Lower lobe of right lung (tissue), 2 donors: ENCODE results near the gene ZNF451. TPM values are rescaled to one million over a fixed set of nuclear protein-coding genes. Genes with fewer than 3 reads are reported as not detected.
A peak's percentile ranks its signal among the peaks of the same experiment; 100 is the strongest.

Experiments used
- ATAC-seq, 2 donors: fragments of 200-7000 bp; cut with Tn5 transposase; one replicate each; pipeline ENCODE4 v1.9.1; 2020 to 2022; ENCODE audit warnings: mild to moderate bottlenecking in 2 of 2, moderate library complexity in 2 of 2
- DNase-seq: peaks from one replicate; pipeline ENCODE4 v3.0.0-alpha.2; 2020
- H3K27ac ChIP-seq: fragments of 200-600 bp; one replicate; pipeline ENCODE4 v1.8.0; 2022
- H3K27me3 ChIP-seq: fragments of 200-600 bp; one replicate; pipeline ENCODE4 v1.8.0; 2022; ENCODE audit warnings: low read depth
- H3K36me3 ChIP-seq: fragments of 200-600 bp; one replicate; pipeline ENCODE4 v1.8.0; 2022; ENCODE audit warnings: mild to moderate bottlenecking
- H3K4me1 ChIP-seq: fragments of 200-600 bp; one replicate; pipeline ENCODE4 v1.8.0; 2022
- H3K4me3 ChIP-seq: fragments of 200-600 bp; one replicate; pipeline ENCODE4 v1.8.0; 2022; ENCODE audit warnings: mild to moderate bottlenecking
- H3K9me3 ChIP-seq: fragments of 200-600 bp; one replicate; pipeline ENCODE4 v1.8.0; 2022
- CTCF ChIP-seq: fragments of 200-600 bp; IDR thresholded peaks from one replicate; pipeline ENCODE4 v1.8.0; 2022; ENCODE audit warnings: antibody characterized with exemption, mild to moderate bottlenecking
- intact Hi-C: fragments of 100-400 bp; cut with DNase I; formaldehyde crosslinking; loops from one replicate; pipeline ENCODE4 v1.11.0; 2022
- total RNA-seq: library from RNA; stranded (reverse); fragmentation: NEBNext Ultra II Directional; extraction: Animal tissue kit (Norgen Biotek cat#: 25700); gene quantifications from one replicate; pipeline ENCODE4 v1.2.1, GENCODE V29; 2021
- donor health status: DM: no; HTN: yes; CAD: no; lungs with severe emphysema.

ZNF451 gene
- total RNA-seq, 1 donor from 2014 or later = 56.9 TPM

GRCh38 chr6:57173056-57173885, 83.3 kb downstream of the ZNF451 start:
- no peak for TF ChIP-seq CTCF
- ATAC-seq (peak; percentile 32 to 44), DNase-seq (no peak)
- Histone ChIP-seq H3K27ac (peak overlapping the region; percentile 76), H3K36me3 (no peaks in the 10 kb centered on the region), H3K4me3 (peak overlapping the region; percentile 61), H3K4me1 (peaks cover 17% of the 10 kb centered on the region), H3K27me3 (no peaks in the 10 kb centered on the region), H3K9me3 (no peaks in the 10 kb centered on the region)
- intact Hi-C loops = no loop called here

GRCh38 chr6:57173886-57174510, 84.0 kb downstream of the ZNF451 start:
- H3K27ac ChIP-seq = peak overlapping the region; percentile 16
- H3K4me1 ChIP-seq = peaks cover 17% of the 10 kb centered on the region
- H3K4me3 ChIP-seq = peak overlapping the region; percentile 61
- TF ChIP-seq CTCF = no peak
- intact Hi-C loops = no loop called here
- no peaks in the 10 kb centered on the region for H3K36me3 ChIP-seq
- ATAC-seq (peak in 1 of 2 donors; percentile 23), DNase-seq (no peak)
- no peaks in the 10 kb centered on the region for H3K9me3 ChIP-seq
- no peaks in the 10 kb centered on the region for H3K27me3 ChIP-seq

GRCh38 chr6:57174511-57174907, 84.5 kb downstream of the ZNF451 start:
- intact Hi-C loops = no loop called here
- DNase-seq (no peak), ATAC-seq (no peak)
- Histone ChIP-seq H3K4me3 (peak overlapping the region; percentile 61), H3K4me1 (peaks cover 17% of the 10 kb centered on the region), H3K36me3 (no peaks in the 10 kb centered on the region), H3K27ac (no peak overlapping the region), H3K27me3 (no peaks in the 10 kb centered on the region), H3K9me3 (no peaks in the 10 kb centered on the region)
- no peak for TF ChIP-seq CTCF

- Histone ChIP-seq H3K4me1 (peaks cover 13% of the 10 kb centered on the region), H3K27me3 (no peaks in the 10 kb centered on the region), H3K27ac (peak overlapping the region; percentile 31), H3K36me3 (peaks cover 10% of the 10 kb centered on the region), H3K4me3 (no peak overlapping the region), H3K9me3 (no peaks in the 10 kb centered on the region)
- no peak for TF ChIP-seq CTCF
- ATAC-seq (peak in 1 of 2 donors; percentile 14), DNase-seq (no peak)
- intact Hi-C loops = no loop called here
Measured at GRCh38 chr6:57177545-57178265, 87.7 kb downstream of the ZNF451 start.

- no peak overlapping the region for H3K4me3 ChIP-seq
Measured at GRCh38 chr6:57180596-57180995, 90.6 kb downstream of the ZNF451 start.

More at GRCh38 chr6:57180596-57180995, 90.6 kb downstream of the ZNF451 start:
- H3K27ac ChIP-seq = no peak overlapping the region
- TF ChIP-seq CTCF = no peak
- ATAC-seq = no peak
- H3K27me3 ChIP-seq = no peaks in the 10 kb centered on the region
- intact Hi-C loops = no loop called here
- no peak for DNase-seq
- H3K4me1 ChIP-seq = no peaks in the 10 kb centered on the region
- peaks cover 28% of the 10 kb centered on the region for H3K36me3 ChIP-seq
- H3K9me3 ChIP-seq = no peaks in the 10 kb centered on the region
